Peyer's patch (tissue), 4 donors: Measurements from ENCODE around the gene MAGEB3.

Source experiments
- POLR2A ChIP-seq, 2 donors: fragments of 450-650 bp; IDR thresholded peaks; one replicate each; pipeline ENCODE4 v1.5.1; 2017; ENCODE audit warnings: antibody characterized with exemption in 2 of 2, mild to moderate bottlenecking in 2 of 2, moderate library complexity in 2 of 2
- TF ChIP-seq, protein P1 (sequence below), 6 experiments: fragments of 450-650 bp in 4 of 6; fragments of 200-600 bp in 2 of 6; sonication (generic) in 1 of 6; IDR thresholded peaks; one replicate each; pipeline ENCODE4 v1.5.1; 2017 to 2019; ENCODE audit warnings: antibody characterized with exemption in 6 of 6, mild to moderate bottlenecking in 3 of 6, moderate library complexity in 1 of 6

DNA sequence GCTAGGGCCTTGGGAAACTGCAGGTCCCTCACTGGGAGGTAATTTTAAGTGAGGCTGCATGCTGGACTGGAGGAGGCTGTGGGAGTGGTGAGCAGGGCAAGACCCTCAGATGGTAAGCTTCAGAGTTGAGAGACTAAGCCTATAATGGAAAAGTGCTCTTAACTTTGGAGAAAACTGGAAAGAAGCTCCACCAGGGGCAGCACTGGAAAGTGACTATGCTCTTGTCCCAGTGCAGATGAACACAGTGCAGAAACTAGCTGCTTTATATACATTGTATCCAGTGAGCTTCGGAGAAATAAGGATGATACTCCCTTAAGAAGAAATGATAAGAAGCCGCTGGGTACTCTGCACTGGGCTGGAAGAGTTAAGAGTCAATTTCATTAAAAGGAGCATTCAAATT, 18.3 kb upstream of the MAGEB3 start:
- TF ChIP-seq, protein P1, sequence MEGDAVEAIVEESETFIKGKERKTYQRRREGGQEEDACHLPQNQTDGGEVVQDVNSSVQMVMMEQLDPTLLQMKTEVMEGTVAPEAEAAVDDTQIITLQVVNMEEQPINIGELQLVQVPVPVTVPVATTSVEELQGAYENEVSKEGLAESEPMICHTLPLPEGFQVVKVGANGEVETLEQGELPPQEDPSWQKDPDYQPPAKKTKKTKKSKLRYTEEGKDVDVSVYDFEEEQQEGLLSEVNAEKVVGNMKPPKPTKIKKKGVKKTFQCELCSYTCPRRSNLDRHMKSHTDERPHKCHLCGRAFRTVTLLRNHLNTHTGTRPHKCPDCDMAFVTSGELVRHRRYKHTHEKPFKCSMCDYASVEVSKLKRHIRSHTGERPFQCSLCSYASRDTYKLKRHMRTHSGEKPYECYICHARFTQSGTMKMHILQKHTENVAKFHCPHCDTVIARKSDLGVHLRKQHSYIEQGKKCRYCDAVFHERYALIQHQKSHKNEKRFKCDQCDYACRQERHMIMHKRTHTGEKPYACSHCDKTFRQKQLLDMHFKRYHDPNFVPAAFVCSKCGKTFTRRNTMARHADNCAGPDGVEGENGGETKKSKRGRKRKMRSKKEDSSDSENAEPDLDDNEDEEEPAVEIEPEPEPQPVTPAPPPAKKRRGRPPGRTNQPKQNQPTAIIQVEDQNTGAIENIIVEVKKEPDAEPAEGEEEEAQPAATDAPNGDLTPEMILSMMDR (IDR thresholded peaks at IDR 0.05) = no peak
- TF ChIP-seq POLR2A (IDR thresholded peaks at IDR 0.05) = no peak
